HG03280 (cell line): Measurements from ENCODE around the gene NOTCH4.
"Not testable (repeated sequence)": the region's sequence is repeated elsewhere in the genome, so short reads cannot be mapped to it uniquely, and the experiment has no call there.

Experiments used
- ATAC-seq: cut with Tn5 transposase; IDR thresholded peaks from one replicate; pipeline ENCODE4 v1.9.1; 2021; ENCODE audit warnings: mild to moderate bottlenecking, moderate library complexity; ENCODE audit not compliant: unreplicated experiment

The NOTCH4 gene

DNA sequence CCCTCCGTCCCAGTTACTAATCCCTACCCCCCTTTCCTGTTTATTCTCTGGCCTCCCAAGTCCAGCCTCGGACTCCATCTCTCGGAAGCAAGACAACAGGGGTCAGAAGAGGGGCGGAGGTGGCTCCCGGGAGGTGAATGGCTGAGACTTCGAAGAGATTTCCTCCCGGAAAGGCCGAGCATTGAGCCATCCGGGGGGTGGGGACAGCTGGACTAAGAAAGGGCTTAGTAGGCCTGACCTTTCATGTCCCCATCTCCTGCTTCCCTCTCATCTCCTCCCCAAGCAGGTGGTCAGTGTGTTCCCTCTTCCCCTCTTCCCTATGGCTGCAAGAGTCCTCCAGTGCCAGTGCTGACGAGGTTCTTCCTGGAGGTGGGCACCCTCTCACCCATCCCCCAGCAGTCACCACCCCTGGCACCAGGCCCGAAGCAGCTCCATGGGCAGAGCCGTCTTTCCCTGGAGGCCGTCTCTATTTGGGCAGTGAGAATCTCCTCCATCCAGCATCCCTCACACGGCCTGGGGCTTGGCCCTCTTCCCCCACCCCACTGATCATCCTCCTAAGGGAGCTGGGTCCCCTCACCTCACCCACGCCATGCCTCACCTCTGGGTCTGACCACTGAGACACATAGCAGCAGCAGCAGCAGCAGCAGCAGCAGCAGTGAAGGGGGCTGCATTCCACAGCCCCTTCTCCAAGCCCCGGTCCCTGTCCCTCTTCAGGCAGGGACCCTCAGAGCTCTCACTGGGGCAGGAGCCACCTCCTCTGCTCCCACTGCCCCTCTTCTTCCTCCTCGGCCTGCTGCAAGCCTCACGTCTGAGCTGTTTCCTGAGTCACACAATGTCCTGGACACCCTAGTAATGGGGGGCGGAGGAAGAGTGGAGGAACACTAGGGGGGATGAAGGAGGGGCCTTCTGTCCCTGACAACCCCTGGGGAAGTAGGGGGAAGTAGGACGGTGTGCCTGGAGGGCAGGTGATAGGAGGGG is at the start of gene NOTCH4:
TSS of gene NOTCH4 (minus strand) at position 810 of the 978 bp plus-strand sequence. CDS start at position 671, 139 bp downstream.
- ATAC-seq, result no peak

DNA sequence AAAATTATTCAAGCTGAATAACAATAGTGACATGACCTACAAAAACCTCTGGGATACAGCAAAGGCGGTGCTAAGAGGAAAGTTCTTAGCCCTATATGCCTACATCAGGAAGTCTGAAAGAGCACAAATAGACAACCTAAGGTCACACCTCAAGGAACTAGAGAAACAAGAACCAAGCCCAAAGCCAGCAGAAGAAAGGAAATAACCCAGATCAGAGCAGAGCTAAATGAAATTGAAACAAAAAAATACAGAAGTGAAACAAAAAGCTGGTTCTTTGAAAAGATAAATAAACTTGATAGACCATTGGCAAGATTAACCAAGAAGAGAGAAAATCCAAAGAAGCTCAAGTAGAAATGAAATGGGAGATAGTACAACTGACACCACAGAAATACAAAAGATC is 47.6 kb upstream of the NOTCH4 start:
- no peak for ATAC-seq

DNA sequence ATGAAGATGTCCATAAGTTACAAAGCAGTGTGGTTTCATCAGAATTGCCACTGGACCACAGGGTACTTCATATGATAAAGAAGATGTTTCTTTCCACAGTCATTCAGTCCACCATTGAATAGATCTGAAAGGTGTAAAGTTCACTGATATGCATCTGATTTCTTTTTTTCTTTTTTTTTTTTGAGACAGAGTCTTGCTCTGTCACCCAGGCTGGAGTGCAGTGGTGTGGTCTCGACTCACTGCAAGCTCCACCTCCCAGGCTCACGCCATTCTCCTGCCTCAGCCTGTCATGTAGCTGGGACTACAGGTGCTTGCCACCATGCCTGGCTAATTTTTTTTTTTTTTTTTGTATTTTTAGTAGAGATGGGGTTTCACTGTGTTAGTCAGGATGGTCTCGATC is 44.6 kb upstream of the NOTCH4 start:
- ATAC-seq, result not testable (repeated sequence)

DNA sequence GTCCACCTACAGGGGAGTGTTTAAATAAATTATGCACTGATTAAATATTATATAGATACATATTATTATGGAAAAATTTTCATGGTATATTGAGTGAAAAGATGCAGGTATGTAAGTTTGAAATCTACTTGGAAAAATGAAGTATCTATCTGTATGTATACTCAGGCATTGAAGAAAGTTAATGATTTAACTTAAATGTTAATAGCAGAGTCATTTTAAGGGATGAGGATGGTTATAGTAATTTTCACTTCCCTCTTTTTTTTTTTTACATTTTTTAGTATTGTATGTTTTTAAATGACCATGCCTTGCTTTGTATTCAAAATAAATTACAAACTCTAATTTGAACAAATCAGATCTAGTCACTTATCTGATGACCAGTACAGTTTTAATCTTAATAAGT is 43.2 kb upstream of the NOTCH4 start:
- ATAC-seq, result no peak

DNA sequence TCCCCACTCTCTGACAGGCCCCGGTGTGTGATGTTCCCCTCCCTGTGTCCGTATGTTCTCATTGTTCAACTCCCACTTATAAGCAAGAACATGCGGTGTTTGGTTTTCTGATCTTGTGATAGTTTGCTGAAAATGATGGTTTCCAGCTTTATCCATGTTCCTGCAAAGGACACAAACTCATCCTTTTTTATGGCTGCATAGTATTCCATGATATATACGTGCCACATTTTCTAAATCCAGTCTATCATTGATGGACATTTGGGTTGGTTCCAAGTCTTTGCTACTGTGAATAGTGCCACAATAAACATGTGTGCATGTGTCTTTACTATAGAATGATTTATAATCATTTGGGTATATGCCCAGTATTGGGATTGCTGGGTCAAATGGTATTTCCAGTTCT is 33.4 kb upstream of the NOTCH4 start:
- not testable (repeated sequence) for ATAC-seq

DNA sequence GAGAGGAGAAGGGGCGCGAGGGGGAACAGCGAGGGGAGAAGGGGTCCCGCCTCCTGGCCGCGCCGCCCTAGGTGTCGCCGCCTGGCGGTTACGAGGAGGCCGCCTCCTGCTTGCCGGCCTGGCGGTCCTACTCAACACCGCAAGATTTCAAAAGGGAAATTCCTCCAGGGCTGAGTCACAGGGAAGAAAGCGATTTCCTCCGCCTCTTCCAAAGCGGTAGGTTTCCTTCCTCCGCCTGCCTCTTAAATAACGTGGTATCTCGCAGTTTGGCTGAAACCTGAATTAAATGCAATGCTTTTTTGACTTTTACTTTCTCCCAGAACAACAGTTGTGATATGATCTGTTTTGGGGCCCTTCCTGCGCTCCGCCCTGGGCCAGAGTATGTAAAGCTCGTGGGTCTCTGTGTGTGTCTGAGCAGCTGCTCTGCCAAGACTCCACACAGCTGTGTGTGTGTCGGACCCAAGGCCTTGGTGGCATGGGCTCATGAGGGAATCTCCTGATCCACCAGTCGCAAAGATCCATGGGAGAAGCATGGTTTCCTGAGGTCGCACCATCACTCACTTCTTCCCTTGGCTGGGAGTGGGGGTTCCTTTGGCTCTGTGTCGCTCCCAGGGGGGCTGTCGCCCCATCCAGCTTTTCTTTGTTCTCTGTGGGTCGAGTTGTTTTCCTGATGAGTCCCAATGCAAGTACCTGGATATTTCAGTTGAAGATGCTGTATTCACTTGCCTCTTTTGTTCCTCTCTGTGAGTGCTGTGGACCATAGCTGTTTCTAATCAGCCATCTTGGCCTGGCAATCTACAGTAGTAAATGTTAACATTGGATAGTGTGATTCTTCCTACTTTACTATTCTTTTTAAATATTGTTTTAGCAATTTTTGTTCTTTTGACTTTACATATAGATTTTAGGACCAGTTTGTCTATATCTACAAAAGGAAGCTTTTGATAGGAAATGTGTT is 31.6 kb upstream of the NOTCH4 start:
- ATAC-seq, result no peak

DNA sequence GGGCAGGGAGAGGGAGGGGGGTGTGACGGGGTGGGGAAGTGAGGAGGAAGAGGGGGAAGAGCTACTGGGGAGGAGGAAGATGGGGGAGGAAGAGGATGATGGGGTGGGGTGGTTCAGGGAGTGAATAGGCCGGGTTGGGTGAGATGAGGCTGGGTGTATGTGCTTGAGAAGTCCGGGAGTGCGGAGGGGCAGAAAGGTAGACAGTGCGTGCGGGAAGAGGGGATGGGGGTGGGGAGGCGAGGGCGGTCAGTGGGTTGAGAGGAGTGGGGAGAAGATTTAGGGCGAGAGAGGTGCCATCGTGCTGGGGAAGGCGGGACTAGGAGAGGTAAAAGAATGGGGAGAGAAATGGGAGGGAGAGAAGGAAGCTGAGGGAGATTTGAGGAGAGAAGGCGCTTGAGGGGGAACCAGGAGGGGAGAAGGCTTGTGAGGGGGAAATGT is 30.9 kb upstream of the NOTCH4 start:
- no peak for ATAC-seq

DNA sequence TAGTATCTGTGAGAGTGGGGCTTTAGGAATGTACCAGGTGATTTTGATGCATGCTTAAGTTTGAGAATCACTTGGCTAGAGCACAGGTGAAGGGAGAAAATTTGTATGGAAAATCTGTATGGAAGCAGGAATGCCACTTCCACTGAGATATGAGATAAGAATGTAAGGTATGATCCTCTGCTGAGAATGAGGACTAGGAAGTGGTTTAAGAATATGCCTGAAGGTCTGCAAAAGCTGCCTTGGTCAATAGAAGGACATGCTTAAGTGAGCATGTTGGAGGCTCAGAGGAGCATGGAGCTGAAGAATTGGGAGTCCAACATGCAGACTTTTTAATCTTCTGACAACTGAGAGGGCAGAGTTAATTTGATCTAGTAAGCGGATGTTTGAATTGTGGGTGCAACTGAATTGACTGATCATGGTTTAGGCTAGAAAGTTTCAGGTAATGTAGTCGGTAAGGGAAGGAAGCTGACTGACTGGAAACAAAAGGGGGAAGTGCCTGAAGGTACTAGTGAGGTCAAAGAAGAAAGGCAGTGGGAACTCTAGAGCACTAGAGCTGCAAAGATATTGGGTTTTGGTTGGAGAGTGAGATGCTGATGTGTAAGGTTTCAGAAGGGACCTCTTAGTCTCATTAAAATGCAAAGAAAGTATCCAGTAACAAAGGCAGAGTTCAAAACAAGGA is 28.6 kb upstream of the NOTCH4 start:
- no peak for ATAC-seq

DNA sequence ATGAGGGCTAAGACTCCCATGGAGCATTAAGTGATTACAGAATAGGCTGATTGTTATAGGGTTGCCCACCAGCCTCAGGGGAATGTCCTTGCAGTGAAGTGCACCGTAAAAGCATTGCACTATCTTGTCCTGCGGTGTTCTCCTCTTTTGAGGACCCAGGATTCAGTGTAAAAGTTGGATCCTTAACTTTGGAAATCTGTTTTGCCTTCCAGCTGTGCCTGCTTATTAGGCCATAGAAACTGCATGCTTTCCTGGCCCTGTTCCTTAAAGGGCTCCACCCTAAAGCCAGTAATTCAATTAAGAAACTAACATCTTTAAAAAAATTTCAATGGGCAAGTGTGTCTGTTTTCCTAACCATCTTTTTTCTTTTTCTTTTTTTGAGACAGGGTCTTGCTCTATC is 25.4 kb upstream of the NOTCH4 start:
- ATAC-seq, result no peak

DNA sequence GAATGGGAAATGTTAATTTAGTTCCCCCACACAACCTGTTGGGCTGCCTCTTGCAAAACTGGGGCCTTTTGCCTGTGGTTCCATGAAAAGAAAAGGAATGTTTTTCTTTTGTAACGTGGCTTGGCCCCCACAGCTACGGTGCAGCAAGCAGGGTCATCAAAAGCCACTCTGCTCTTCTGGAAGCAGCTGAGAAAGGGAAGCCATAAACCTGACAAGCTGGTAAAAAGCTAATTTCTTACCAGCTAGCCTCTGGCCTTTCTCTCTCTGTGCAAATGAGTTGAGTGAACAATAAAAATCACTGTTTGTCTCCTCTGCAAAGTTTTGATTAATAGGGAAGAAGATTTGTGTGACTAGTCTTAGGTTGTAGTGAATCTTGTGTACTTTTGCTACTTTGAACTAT is 23.5 kb upstream of the NOTCH4 start:
- no peak for ATAC-seq

DNA sequence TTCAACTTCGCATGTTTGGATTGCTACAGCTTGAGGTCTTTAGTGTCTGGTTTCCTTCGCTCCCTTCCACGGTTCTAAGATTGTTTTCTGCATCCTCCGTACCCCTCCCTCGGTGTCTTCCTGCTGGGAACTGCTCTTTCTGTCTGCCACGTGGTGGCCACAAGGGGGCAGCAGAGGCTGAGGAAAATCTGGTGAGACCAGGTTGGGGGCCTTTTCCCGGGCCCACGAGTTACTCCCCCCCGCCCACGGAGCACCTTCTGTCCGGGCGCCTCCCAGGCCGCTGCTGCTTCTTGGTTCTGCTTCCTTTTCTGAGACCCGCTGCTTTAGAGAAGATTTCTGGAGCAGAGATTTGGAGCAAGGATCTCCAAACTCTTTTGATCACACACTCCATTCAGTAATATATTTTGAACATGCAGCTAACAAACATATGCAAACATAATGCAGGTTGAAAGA is 21.1 kb upstream of the NOTCH4 start:
- ATAC-seq, result no peak

DNA sequence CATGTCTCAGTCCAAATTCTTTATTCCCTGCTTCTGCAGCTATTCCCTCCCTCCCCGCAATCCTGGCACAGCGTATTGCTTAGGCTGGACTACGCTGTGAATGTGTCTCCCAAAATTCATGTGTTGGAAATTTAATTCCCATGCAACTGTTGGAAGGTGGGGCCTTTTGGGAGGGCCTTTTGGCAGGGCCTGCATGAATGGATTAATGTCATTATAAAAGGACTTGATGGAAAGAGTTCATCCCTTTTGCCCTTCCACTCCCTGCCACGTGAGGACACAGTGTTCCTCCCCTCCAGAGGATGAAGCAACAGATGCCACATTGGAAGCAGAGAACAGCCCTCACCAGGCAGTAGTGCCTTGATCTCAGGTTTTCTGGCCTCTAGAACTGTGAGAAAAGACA is 20.4 kb upstream of the NOTCH4 start:
- ATAC-seq, result no peak

DNA sequence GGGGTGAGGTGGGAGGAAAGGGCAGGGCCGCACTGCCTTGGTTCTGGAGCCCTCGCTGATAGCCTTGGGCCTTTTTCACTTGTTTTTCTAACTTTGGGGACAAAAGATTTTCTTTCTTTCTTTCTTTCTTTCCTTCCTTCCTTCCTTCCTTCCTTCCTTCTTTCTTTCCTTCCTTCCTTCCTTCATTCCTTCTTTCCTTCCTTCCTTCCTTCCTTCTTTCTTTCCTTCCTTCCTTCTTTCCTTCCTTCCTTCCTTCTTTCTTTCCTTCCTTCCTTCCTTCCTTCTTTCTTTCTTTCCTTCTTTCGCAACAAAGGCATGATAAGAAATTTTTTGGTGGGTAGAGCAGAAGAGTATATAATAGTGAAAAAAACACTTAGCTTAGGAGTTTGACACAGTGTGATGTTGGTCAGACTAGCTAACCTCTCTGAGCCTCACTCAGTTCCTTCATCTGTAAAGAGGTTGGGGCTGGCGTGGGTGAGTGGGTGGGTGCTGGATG is 18.5 kb upstream of the NOTCH4 start:
- ATAC-seq, result not testable (repeated sequence)

DNA sequence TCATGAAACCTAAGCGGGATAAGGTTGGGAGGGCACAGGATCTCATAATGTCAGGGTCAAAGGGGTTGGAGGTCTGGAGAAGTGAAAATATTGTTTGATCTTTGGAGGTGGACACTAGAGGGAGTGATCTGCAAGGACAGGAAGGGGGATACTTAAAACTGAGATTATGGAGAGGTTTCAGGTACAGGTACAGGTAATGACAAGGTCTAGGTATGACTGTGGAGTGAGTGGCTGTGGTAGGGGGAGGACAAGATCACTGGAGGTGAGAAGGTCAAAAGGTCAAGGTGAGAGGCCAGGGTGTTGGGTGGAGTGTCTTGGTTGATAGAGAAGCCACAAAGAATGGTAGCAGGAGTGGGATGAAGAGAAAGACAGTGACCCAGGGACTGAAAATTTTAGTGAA is 16.8 kb upstream of the NOTCH4 start:
- no peak for ATAC-seq

DNA sequence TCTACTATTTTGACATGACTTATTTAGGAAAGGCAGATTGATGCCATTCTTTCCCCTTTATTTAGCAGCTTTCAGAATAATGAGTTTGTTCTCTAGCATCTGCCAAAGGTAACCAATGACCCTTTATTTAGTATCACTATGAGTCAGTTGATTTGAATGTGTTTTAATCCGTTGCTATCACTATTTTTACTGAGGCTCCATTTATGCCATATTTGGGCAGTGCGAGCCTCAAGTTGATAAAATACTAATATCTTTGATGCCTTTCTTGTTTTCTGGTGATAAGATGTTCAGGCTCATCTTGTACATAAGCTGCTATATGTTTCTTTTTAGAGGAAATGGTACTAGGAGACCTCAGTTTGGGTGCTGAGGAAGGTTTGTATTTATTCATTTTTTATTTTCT is 15.6 kb upstream of the NOTCH4 start:
- no peak for ATAC-seq

DNA sequence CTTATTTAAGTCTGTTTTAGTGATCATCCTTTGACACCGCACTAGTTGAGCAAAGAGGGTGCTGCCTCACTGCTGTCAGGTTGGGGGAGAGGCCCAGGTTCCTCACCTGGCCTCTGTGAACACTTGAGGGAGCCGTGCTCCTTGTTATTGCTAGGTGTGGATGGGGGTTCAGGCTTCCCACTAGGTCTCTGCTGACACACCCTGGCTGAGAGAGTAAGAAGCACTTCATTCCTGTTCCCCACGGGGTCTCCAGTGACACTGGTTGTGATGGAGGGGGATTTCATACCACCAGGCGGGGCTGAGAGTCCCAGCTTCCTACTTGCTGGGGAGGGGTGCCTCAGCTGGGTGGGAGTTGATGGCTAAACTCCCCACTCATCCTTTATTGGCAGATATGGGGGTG is 11.1 kb upstream of the NOTCH4 start:
- no peak for ATAC-seq

DNA sequence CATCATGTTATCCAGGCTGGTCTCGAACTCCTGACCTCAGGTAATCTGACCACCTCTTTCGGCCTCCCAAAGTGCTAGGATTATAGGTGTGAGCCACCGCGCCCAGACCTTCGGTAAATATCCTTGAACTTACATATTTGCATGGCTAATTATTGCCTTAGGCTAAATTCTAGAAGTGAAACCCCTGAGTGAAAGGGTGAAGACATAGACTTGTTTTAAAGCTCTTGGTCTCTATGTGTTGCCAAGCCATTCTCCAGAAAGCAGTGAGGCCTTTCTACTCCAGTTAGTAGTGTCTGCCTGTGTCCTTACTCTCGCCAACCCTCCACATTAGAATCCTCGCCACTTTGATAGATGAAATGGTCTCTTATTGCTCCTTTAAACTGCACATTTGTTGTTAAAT is 2.6 kb upstream of the NOTCH4 start:
- ATAC-seq, result no peak

DNA sequence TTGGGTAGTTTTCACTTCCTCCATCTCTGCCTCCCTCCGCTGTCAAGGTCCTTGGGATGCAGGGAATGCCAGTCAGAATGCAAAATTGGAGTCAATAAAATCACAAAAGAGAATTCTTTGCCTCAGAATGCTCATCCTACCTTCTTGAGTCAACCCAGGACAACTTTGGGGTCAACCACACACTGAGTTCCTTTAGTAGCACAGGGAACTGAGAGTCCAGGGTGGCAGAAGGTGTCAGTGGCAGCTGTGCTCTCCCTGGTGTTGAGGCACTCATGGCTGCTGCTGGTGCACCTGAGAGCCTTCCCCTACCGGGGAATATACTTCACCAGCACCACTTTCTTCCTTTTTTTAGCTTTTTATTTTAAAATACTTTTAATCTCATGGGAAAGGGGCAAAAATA is 829 bp upstream of the NOTCH4 start:
- ATAC-seq, result no peak

DNA sequence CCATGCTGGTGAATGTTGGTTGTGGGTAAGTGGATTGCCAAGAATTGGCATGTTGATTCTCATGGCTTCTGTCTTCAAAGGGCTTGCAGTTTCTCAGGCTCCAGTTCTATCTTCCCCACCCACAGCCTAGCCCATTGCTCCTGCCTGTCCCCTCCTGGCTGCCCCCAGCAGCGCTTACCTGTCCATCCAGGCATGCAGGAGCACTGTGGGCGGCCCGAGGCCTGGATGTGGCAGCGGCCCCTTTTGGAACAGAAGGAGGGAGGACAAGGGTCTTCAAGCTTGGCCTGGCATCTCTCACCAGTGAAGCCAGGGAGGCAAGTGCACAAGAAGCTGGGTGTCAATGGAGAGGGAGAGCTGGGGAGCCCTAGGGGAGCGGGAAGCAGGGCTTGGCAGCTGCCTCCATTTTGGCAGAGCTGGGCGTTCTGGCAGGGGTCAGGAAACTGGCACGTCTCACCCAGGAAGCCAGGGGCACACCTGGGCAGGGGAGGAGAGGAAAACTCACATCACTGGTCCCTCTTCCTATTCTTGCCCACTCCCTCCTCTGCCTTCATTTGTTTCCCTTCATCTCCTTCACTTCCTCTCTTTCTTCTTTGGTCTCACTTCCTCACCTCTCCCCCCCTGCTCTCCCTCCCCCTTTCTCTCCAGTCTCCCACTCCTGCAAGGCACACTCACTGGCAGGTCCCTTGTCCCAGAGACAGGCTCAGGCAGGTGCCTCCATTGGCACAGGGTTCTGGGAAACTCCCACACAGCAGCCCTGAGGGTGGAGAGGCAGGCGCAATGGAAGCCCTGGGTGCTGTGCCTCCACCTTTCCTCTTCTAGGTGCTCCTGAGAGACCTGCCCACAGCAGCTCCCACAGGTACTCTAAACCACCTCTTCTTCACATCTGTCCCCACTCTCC is 1.3 kb downstream of the NOTCH4 start:
- no peak for ATAC-seq

DNA sequence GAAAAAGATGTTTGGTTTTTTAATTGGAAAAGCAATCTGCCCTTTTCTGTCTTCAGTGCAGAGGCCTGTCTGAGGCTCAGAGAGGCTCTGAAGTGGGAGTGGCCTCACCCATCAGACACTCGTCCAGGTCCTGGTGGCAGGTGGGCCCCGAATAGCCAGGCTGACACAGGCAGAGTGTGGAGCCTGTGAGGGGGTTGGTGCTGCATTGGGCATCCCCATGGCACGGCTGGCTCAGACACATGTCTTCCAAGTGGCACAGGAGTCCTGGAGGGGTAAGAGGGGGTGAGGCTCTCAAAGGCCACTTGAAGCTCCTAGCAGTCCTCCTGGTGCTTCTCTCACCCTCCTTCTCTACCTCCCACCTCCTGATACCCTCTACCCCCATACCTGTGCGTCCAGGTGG is 3.8 kb downstream of the NOTCH4 start:
- ATAC-seq, result no peak
